Heart right ventricle (tissue), 16 donors: Measurements from ENCODE around the gene PITPNB. TPM values are rescaled to one million over a fixed set of nuclear protein-coding genes. Genes with fewer than 3 reads are reported as not detected.

ENCODE experiments used
- ATAC-seq, 8 donors: fragments of 200-7000 bp; cut with Tn5 transposase; one replicate each; pipeline ENCODE4 v1.9.1; 2020; ENCODE audit warnings: mild to moderate bottlenecking in 8 of 8, moderate library complexity in 8 of 8, moderate number of reproducible peaks in 1 of 8
- DNase-seq, 2 donors: peaks; one replicate each; pipeline ENCODE4 v3.0.0-alpha.2; 2020
- H3K27ac ChIP-seq, 10 donors: fragments of 200-600 bp; sonication (generic) in 2 of 10; one replicate each; pipeline versions ENCODE4 v1.5.0 to v1.8.0; 2020 to 2022; ENCODE audit warnings: mild to moderate bottlenecking in 3 of 10
- H3K27me3 ChIP-seq, 7 donors: fragments of 200-600 bp; one replicate each; pipeline ENCODE4 v1.8.0; 2021 to 2022; ENCODE audit warnings: mild to moderate bottlenecking in 2 of 7
- H3K36me3 ChIP-seq, 9 donors: fragments of 200-600 bp; sonication (generic) in 1 of 9; one replicate each; pipeline versions ENCODE4 v1.5.0 to v1.8.0; 2020 to 2022; ENCODE audit warnings: mild to moderate bottlenecking in 2 of 9
- H3K4me1 ChIP-seq, 9 donors: fragments of 200-600 bp; sonication (generic) in 1 of 9; one replicate each; pipeline versions ENCODE4 v1.5.0 to v1.8.0; 2020 to 2022; ENCODE audit warnings: mild to moderate bottlenecking in 4 of 9
- H3K4me3 ChIP-seq, 10 donors: fragments of 200-600 bp; sonication (generic) in 2 of 10; one replicate each; pipeline versions ENCODE4 v1.5.0 to v1.8.0; 2020 to 2022; ENCODE audit warnings: mild to moderate bottlenecking in 7 of 10, moderate library complexity in 2 of 10
- H3K9me3 ChIP-seq, 11 donors: fragments of 200-600 bp in 10 of 11; sonication (generic) in 2 of 11; one replicate each; pipeline versions ENCODE4 v1.5.0 to v1.8.0; 2013 to 2022; ENCODE audit warnings: mild to moderate bottlenecking in 2 of 11, control low read depth in 1 of 11, moderate library complexity in 1 of 11
- CTCF ChIP-seq, 9 donors: fragments of 200-600 bp; sonication (generic) in 2 of 9; IDR thresholded peaks; one replicate each; pipeline versions ENCODE4 v1.5.0 to v1.8.0; 2021 to 2022; ENCODE audit warnings: antibody characterized with exemption in 9 of 9, mild to moderate bottlenecking in 5 of 9, moderate library complexity in 1 of 9
- WGBS, 2 donors: extraction: QIAGEN DNeasy Blood & Tissue Kit; methylation state at CpG; one replicate each; pipeline ENCODE4 v1.1.7; 2013; ENCODE audit warnings: inconsistent platforms in 1 of 2; 5-methylcytosine and 5-hydroxymethylcytosine counted together
- intact Hi-C, 10 donors: fragments of 100-400 bp; cut with DNase I; formaldehyde crosslinking; loops; one replicate each; pipeline versions ENCODE4 v1.11.1 to v1.14.2; 2022
- polyA plus RNA-seq, 2 donors: library from polyadenylated mRNA; stranded (reverse); fragments of 200-250 nt; gene quantifications; one replicate each; pipeline ENCODE4 v1.2.3, GENCODE V29; 2013
- total RNA-seq, 10 donors: library from RNA; stranded (reverse); fragmentation: NEBNext Ultra II Directional in 3 of 10; extraction: Animal tissue kit (Norgen Biotek cat#: 25700) in 3 of 10; gene quantifications; one replicate each; pipeline versions ENCODE4 v1.2.1 to v1.2.4, GENCODE V29; 2021 to 2023
- donor health status: Arrhythmogenic right ventricular cardiomyopathy.
- donor health status: ischemic (EF 13 %, LVEDD 7.1; RV severe dilation, severe dysfunction).
- donor health status: healthy with polysubstance abuse.
- donor health status: DM: no; HTN: yes; CAD: no.
- donor health status: DM: no; HTN: no; CAD: no.
- donor health status: ischemic (EF 25% LVEDD 6.9; RV normal size, moderate dysfunction).
- donor health status: ischemic (EF 25% LVEDD 5.7; RV mildly dilated, moderate dysfunction).
- donor health status: healthy.
- donor health status: DM: yes; HTN: yes; CAD: no.
- donor health status: Ischemic cardiomyopathy.
- donor health status: ischemic (EF 35%, LVEDD 5.7; RV mildly dilated, moderate dysfunction).
- donor health status: nonischemic (EF 11% LVEDD 7.7; RV severe dilation, severe dysfunction).
- donor health status: DM: yes; HTN: yes; CAD: no.
- donor health status: PGD.
- donor health status: ischemic (EF 29% LVEDD 5.4; RV normal size, mild dysfunction).
- donor health status: nonischemic (EF 23%, LVEDD 6.1; RV moderate dilation, normal function).

Gene PITPNB
- total and polyA plus RNA-seq, 12 donors: 16.0 to 78.3 (median 58.1) TPM

GRCh38 chr22:27825174-27825573 lies 93.9 kb downstream of the PITPNB start:
- H3K36me3 ChIP-seq: no peaks in the 10 kb centered on the region
- no peak overlapping the region for H3K27ac ChIP-seq
- DNase-seq (no peak), ATAC-seq (no peak)
- H3K27me3 ChIP-seq: no peaks in the 10 kb centered on the region
- no peak overlapping the region for H3K4me3 ChIP-seq
- H3K9me3 ChIP-seq: peaks cover 0 to 8% (median 0%) of the 10 kb centered on the region in 11 donors
- WGBS, 2 donors: 92 to 96% methylated on average over 6 of the region's 6 CpGs
- peaks cover 0 to 4% (median 0%) of the 10 kb centered on the region in 9 donors for H3K4me1 ChIP-seq
- intact Hi-C loops: no loop called here
- peak in 7 of 9 donors; percentile 20 to 42 (median 26) for TF ChIP-seq CTCF (IDR thresholded peaks at IDR 0.05)

- Histone ChIP-seq H3K4me3 (no peak overlapping the region), H3K27me3 (no peaks in the 10 kb centered on the region), H3K4me1 (peaks cover 0 to 4% (median 0%) of the 10 kb centered on the region in 9 donors), H3K36me3 (no peaks in the 10 kb centered on the region), H3K27ac (no peak overlapping the region), H3K9me3 (peaks cover 0 to 11% (median 0%) of the 10 kb centered on the region in 11 donors)
- no peak for TF ChIP-seq CTCF (IDR thresholded peaks at IDR 0.05)
- no peak for DNase-seq
- 9 to 75% methylated on average over 1 of the region's 1 CpG for WGBS, 2 donors
- peak in 5 of 8 donors; percentile 27 to 73 (median 53) for ATAC-seq
- intact Hi-C loops: no loop called here
Observed at GRCh38 chr22:27823221-27823620, 95.8 kb downstream of the PITPNB start.

- DNase-seq: no peak
- ATAC-seq: peak in 5 of 8 donors; percentile 23 to 36 (median 32)
- no peak overlapping the region for H3K4me3 ChIP-seq
- H3K36me3 ChIP-seq: no peaks in the 10 kb centered on the region
- intact Hi-C loops: no loop called here
- no peaks in the 10 kb centered on the region for H3K4me1 ChIP-seq
- TF ChIP-seq CTCF (IDR thresholded peaks at IDR 0.05): no peak
- H3K27me3 ChIP-seq: no peaks in the 10 kb centered on the region
- H3K27ac ChIP-seq: no peak overlapping the region
- peaks cover 0 to 11% (median 0%) of the 10 kb centered on the region in 11 donors for H3K9me3 ChIP-seq
- 71 to 72% methylated on average over 22 of the region's 22 CpGs for WGBS, 2 donors
Observed at GRCh38 chr22:27820896-27821866, 97.9 kb downstream of the PITPNB start.

- Histone ChIP-seq H3K9me3 (peaks cover 0 to 6% (median 0%) of the 10 kb centered on the region in 11 donors), H3K27ac (no peak overlapping the region), H3K4me3 (no peak overlapping the region), H3K4me1 (no peaks in the 10 kb centered on the region), H3K36me3 (no peaks in the 10 kb centered on the region), H3K27me3 (no peaks in the 10 kb centered on the region)
- WGBS, 2 donors: 82 to 84% methylated on average over 3 of the region's 3 CpGs
- DNase-seq (no peak), ATAC-seq (no peak)
- no peak for TF ChIP-seq CTCF (IDR thresholded peaks at IDR 0.05)
- intact Hi-C loops: no loop called here
Observed at GRCh38 chr22:27816552-27816951, 102.5 kb downstream of the PITPNB start.
